GM12878 (cell line): ENCODE measurements around the gene PRR5.

Experiments used
- ATF3 ChIP-seq: IDR thresholded peaks from 2 replicates; pipeline ENCODE4 v1.6.1; 2011; ENCODE audit warnings: low read depth, mild to moderate bottlenecking, low read length, moderate library complexity, borderline replicate concordance; ENCODE audit errors: extremely low read depth
- BCL11A ChIP-seq: IDR thresholded peaks from 2 replicates; pipeline ENCODE4 v1.6.1; 2011; ENCODE audit warnings: low read depth, low read length
- CBX3 ChIP-seq: fragments of 200-600 bp; sonication (generic); IDR thresholded peaks from 2 replicates; pipeline ENCODE4 v1.6.1; 2016; ENCODE audit warnings: low read depth, borderline replicate concordance
- CTCF ChIP-seq, 3 experiments: IDR thresholded peaks in 2 of 3; conservative IDR thresholded peaks in 1 of 3; 2 replicates each; pipeline ENCODE4 v1.5.1; 2011; ENCODE audit warnings: low read depth in 3 of 3, low read length in 3 of 3, mild to moderate bottlenecking in 3 of 3, control low read depth in 2 of 3, moderate library complexity in 2 of 3, inconsistent platforms in 1 of 3, mixed read lengths in 1 of 3; ENCODE audit not compliant: control insufficient read depth in 2 of 3, insufficient read depth in 1 of 3; ENCODE audit errors: extremely low read depth in 1 of 3
- EZH2 ChIP-seq: IDR thresholded peaks from 2 replicates; pipeline ENCODE4 v1.6.1; 2012; ENCODE audit warnings: low read depth, mild to moderate bottlenecking, control low read depth, inconsistent platforms, low read length, borderline replicate concordance; ENCODE audit not compliant: control insufficient read depth
- KDM1A ChIP-seq: fragments of 200-600 bp; sonication (generic); IDR thresholded peaks from 2 replicates; pipeline ENCODE4 v1.6.1; 2016; ENCODE audit warnings: borderline replicate concordance
- TCF7 ChIP-seq: IDR thresholded peaks from 2 replicates; pipeline ENCODE4 v1.6.1; 2014; ENCODE audit warnings: antibody characterized with exemption, borderline replicate concordance
- USF1 ChIP-seq: IDR thresholded peaks from 2 replicates; pipeline ENCODE4 v1.6.1; 2011; ENCODE audit warnings: borderline replicate concordance, low read depth, mild to moderate bottlenecking, moderate library complexity, mixed read lengths, low read length; ENCODE audit not compliant: insufficient read depth; ENCODE audit errors: extremely low read length
- ZZZ3 ChIP-seq: IDR thresholded peaks from 2 replicates; pipeline ENCODE4 v1.6.1; 2011; ENCODE audit warnings: low read depth; ENCODE audit not compliant: control insufficient read depth, insufficient read length
- TF ChIP-seq, protein P1 (sequence below): fragments of 450-650 bp; IDR thresholded peaks from 2 replicates; pipeline ENCODE4 v1.6.1; 2014; ENCODE audit warnings: mild to moderate bottlenecking

- TF ChIP-seq CTCF (IDR thresholded peaks at IDR 0.05 in 2 of 3, conservative IDR thresholded peaks at IDR 0.05 in 1 of 3; ENCODE audit: control insufficient read depth in 2 of 3, extremely low read depth in 1 of 3, insufficient read depth in 1 of 3, low read depth in 3 of 3, low read length in 3 of 3), result no peak
- TF ChIP-seq BCL11A, result no peak
- no peak for TF ChIP-seq ATF3
- no peak for TF ChIP-seq ZZZ3
- no peak for TF ChIP-seq CBX3
- TF ChIP-seq KDM1A, result no peak
- TF ChIP-seq, protein P1, sequence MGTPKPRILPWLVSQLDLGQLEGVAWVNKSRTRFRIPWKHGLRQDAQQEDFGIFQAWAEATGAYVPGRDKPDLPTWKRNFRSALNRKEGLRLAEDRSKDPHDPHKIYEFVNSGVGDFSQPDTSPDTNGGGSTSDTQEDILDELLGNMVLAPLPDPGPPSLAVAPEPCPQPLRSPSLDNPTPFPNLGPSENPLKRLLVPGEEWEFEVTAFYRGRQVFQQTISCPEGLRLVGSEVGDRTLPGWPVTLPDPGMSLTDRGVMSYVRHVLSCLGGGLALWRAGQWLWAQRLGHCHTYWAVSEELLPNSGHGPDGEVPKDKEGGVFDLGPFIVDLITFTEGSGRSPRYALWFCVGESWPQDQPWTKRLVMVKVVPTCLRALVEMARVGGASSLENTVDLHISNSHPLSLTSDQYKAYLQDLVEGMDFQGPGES, result no peak
- no peak for TF ChIP-seq EZH2
- no peak for TF ChIP-seq USF1
- no peak for TF ChIP-seq TCF7
Measured at GRCh38 chr22:44683881-44684280, 18.1 kb upstream of the PRR5 start.
